Breast epithelium (tissue), 4 donors: ENCODE results near the gene PCAT6. TPM values are rescaled to one million over a fixed set of nuclear protein-coding genes. Genes with fewer than 3 reads are reported as not detected.

Experiments used
- DNase-seq, 2 donors: peaks; one replicate each; pipeline ENCODE4 v3.0.0-alpha.2; 2019; ENCODE audit warnings: low spot score in 2 of 2
- H3K27ac ChIP-seq, 2 donors: fragments of 200-600 bp; sonication (generic) in 1 of 2; one replicate each; pipeline ENCODE4 v1.5.1; 2016 to 2019; ENCODE audit warnings: mild to moderate bottlenecking in 1 of 2
- H3K27me3 ChIP-seq, 2 donors: fragments of 200-600 bp; sonication (generic) in 1 of 2; one replicate each; pipeline versions ENCODE4 v1.5.1 to v1.6.0; 2017 to 2019; ENCODE audit warnings: control low read depth in 1 of 2, mild to moderate bottlenecking in 1 of 2
- H3K36me3 ChIP-seq: fragments of 200-600 bp; one replicate; pipeline ENCODE4 v1.5.1; 2019
- H3K4me1 ChIP-seq, 2 donors: fragments of 200-600 bp; sonication (generic); one replicate each; pipeline ENCODE4 v1.5.1; 2016 to 2019; ENCODE audit warnings: control low read depth in 1 of 2
- H3K4me3 ChIP-seq, 3 donors: fragments of 200-600 bp; sonication (generic); 1 replicate in 2 of 3; 2 replicates in 1 of 3; pipeline ENCODE4 v1.5.1; 2016 to 2019; ENCODE audit warnings: mild to moderate bottlenecking in 3 of 3, moderate library complexity in 2 of 3
- H3K9me3 ChIP-seq, 2 donors: fragments of 200-600 bp; sonication (generic) in 1 of 2; one replicate each; pipeline ENCODE4 v1.5.1; 2016 to 2019; ENCODE audit warnings: control low read depth in 1 of 2
- CTCF ChIP-seq, 3 donors: fragments of 450-650 bp; IDR thresholded peaks; one replicate each; pipeline ENCODE4 v1.5.1; 2016 to 2017; ENCODE audit warnings: antibody characterized with exemption in 3 of 3, mild to moderate bottlenecking in 3 of 3, moderate library complexity in 3 of 3
- POLR2A ChIP-seq: fragments of 450-650 bp; IDR thresholded peaks from one replicate; pipeline ENCODE4 v1.6.1; 2016; ENCODE audit warnings: antibody characterized with exemption, mild to moderate bottlenecking, moderate library complexity
- POLR2AphosphoS5 ChIP-seq, 3 donors: sonication (generic); formaldehyde crosslinking; IDR thresholded peaks; one replicate each; pipeline ENCODE4 v1.6.1; 2017; ENCODE audit warnings: antibody characterized with exemption in 3 of 3
- intact Hi-C: fragments of 100-400 bp; cut with DNase I; formaldehyde crosslinking; loops from one replicate; pipeline ENCODE4 v1.15.1; 2023; ENCODE audit warnings: low total_unique reads
- total RNA-seq, 3 donors: library from RNA; depleted of rRNA; stranded (reverse); fragments of >200 nt; gene quantifications; one replicate each; pipeline ENCODE4 v1.1.0, GENCODE V29; 2016

The PCAT6 gene
- total RNA-seq, 3 donors from 2014 or later = 1.8 TPM; not detected in 2

DNA sequence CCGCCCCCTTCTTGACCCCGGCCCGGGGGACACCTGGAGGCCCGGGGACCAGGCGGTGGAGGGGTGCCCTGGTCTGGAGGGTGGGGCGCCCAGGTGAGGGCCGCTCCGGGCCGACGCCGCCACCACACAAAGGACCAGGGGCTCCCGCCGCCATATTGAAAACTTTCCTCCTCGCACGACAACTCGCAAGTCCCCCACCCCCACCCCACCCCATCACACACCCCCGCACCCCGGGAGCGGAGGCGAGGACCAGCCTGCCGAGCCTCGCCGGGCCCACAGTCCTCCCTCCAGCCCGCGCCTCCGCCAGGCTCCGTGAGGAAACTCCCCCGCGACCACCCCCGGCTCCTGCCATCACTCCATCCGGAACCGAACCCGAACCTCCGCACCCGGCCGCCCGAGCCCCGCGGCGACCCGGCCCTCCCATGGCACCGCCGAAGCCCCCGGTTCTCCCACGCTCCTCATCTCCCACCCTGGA is 3.3 kb upstream of the PCAT6 start:
- no peaks in the 10 kb centered on the region for H3K27me3 ChIP-seq
- peaks cover 0 to 4% of the 10 kb centered on the region in 2 donors for H3K4me1 ChIP-seq
- H3K9me3 ChIP-seq = no peaks in the 10 kb centered on the region
- DNase-seq = peak in 1 of 2 donors; percentile 30
- intact Hi-C loops = no loop called here
- peak overlapping the region; percentile 95 to 97 for H3K27ac ChIP-seq
- H3K4me3 ChIP-seq = peak overlapping the region; percentile 85 to 100 (median 86)
- TF ChIP-seq CTCF (IDR thresholded peaks at IDR 0.05) (no peak), POLR2A (no peak), POLR2AphosphoS5 (IDR thresholded peaks at IDR 0.05) (no peak)
- no peaks in the 10 kb centered on the region for H3K36me3 ChIP-seq

DNA sequence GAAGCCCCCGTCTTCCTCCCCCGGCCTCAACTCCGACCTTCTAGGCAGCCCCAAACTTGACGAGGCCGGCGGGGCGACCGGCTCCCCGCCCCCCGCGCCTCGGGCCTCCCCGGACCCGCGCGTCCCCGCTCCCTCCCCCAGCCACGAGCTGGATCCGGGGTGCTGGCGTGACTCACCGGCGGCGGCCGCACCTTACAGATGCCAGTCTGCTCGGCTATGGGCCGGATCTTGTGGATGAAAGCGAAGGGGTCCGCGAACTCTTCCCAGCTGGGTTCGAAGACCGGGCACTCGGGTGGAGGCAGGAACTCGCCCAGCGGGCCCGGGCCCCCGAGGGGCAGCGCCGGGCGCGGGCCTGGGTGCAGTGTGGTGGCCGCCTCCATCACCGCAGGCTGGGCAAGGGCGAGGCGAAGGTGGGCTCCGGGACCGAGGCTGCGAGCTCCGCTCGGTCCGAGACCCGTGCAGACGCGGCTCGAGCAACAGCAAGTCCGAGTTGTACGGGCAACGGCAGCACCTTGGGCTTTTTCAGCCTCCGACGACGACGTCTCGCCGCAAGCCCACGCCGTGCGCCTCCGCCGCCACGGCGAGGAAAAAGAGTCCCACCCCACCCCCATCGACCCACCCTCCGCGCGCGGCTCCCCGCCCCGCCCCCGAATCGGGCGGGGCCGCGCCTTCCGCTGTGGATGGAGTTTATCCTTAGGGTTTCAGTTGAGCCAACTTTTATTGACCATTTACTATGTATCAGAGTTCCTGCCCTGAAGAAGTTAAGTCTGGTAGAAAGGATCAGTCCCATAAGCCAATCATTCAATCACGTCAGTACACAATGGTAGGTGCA is 2.6 kb upstream of the PCAT6 start, which contains the start of gene KDM5B:
KDM5B (minus strand) TSS at position 496 of the 832 bp plus-strand sequence; CDS start at position 380, 116 bp downstream.
- peak; percentile 39 to 67 for DNase-seq
- Histone ChIP-seq H3K9me3 (no peaks in the 10 kb centered on the region), H3K27me3 (no peaks in the 10 kb centered on the region), H3K27ac (peak within 1 kb of the TSS; percentile 95 to 97), H3K4me1 (peaks cover 0 to 4% of the 10 kb centered on the region in 2 donors), H3K4me3 (peak within 1 kb of the TSS; percentile 85 to 100 (median 86)), H3K36me3 (no peaks in the 10 kb centered on the region)
- TF ChIP-seq CTCF (IDR thresholded peaks at IDR 0.05) = no peak
- peak; percentile 69 to 91 (median 76) for TF ChIP-seq POLR2AphosphoS5 (IDR thresholded peaks at IDR 0.05)
- intact Hi-C loops = no loop called here

DNA sequence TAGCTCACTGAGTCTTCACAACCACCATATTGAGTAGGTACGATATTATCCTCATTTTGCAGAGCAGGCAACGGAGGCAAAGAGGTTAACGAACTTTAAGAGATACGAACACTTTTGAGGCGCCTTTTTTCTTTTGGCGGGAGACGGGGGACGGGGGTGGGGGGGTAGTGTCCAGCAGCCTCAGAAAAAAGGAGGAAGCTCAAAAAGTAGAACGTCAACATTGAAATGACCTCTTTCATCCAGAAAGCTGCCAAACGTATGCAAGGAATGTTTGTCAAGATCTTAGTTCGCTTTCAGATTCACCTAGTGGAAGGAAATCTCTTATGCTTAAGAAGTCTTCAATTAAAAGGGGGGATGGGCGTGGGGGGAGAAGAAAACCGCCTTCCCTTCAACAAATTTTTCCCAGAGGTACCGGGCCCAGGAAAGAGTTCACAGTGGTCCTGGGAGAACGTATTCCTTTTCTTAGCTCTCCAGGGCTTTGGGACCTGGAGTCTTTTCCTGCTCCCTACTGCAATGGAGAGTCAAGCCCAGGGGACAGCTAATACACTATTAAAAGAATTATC is 1.1 kb upstream of the PCAT6 start:
- Histone ChIP-seq H3K4me3 (peak overlapping the region in 2 of 3 donors; percentile 73 to 97), H3K27me3 (no peaks in the 10 kb centered on the region), H3K36me3 (no peaks in the 10 kb centered on the region), H3K9me3 (no peaks in the 10 kb centered on the region), H3K27ac (peak overlapping the region; percentile 94 to 95), H3K4me1 (peaks cover 0 to 4% of the 10 kb centered on the region in 2 donors)
- TF ChIP-seq POLR2AphosphoS5 (IDR thresholded peaks at IDR 0.05) (no peak), CTCF (IDR thresholded peaks at IDR 0.05) (no peak), POLR2A (no peak)
- no peak for DNase-seq
- intact Hi-C loops = no loop called here

DNA sequence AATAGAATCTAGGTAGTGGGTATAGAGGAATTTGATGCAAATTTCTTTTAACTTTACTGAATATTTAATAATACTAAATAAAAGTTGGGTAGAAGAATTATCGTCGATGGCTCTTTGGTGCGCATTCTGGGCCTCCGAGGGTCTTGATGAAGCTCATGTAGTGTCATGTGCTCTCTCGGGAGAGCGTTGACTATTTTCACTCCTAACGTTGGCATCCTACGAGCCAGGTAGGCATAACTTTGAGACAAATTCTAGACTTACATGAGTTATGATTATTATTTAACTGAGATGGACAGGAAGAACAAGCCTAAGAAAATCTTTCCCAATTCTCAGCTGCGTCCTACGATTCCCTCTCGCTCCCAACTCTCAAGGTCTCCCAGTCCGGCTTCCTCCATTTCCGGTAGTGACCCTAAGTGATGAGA is 550 bp upstream of the PCAT6 start:
- peak overlapping the region; percentile 73 to 97 (median 81) for H3K4me3 ChIP-seq
- peaks cover 0 to 4% of the 10 kb centered on the region in 2 donors for H3K4me1 ChIP-seq
- intact Hi-C loops = no loop called here
- H3K36me3 ChIP-seq = no peaks in the 10 kb centered on the region
- no peaks in the 10 kb centered on the region for H3K9me3 ChIP-seq
- DNase-seq = no peak
- H3K27me3 ChIP-seq = no peaks in the 10 kb centered on the region
- TF ChIP-seq POLR2A (no peak), CTCF (IDR thresholded peaks at IDR 0.05) (no peak), POLR2AphosphoS5 (IDR thresholded peaks at IDR 0.05) (no peak)
- peak overlapping the region; percentile 94 to 95 for H3K27ac ChIP-seq
